Activated B cell treated with CpG ODN at 0.5 μM for 24 hours (primary cell): ENCODE results near the gene GPR15LG. TPM values are rescaled to one million over a fixed set of nuclear protein-coding genes. Genes with fewer than 3 reads are reported as not detected.

Source experiments
- ATAC-seq: fragments of 200-7000 bp; cut with Tn5 transposase; one replicate; pipeline ENCODE4 v1.10.0; 2021; ENCODE audit warnings: low read depth, mild to moderate bottlenecking, moderate library complexity
- CTCF ChIA-PET: fragments of 350-600 bp; sonication (Branson Sonifier 250); formaldehyde crosslinking; loops from one replicate; lab custom pipeline; 2021; ENCODE audit warnings: antibody characterized with exemption; lab: Charles Lee
- POLR2A ChIA-PET: fragments of 350-600 bp; sonication (Branson Sonifier 250); formaldehyde crosslinking; loops from one replicate; lab custom pipeline; 2021; ENCODE audit warnings: antibody characterized with exemption; lab: Charles Lee
- DNase-seq: peaks from one replicate; pipeline ENCODE4 v3.0.0; 2022
- H3K27ac Mint-ChIP-seq: one replicate; pipeline ENCODE4 v1.8.0; 2020; ENCODE audit warnings: mixed read lengths
- H3K27me3 Mint-ChIP-seq: one replicate; pipeline ENCODE4 v1.8.0; 2021; ENCODE audit warnings: mixed read lengths
- H3K36me3 Mint-ChIP-seq: one replicate; pipeline ENCODE4 v1.8.0; 2021; ENCODE audit warnings: low read depth, mixed read lengths
- H3K4me1 Mint-ChIP-seq: one replicate; pipeline ENCODE4 v1.8.0; 2021; ENCODE audit warnings: mixed read lengths
- H3K4me3 Mint-ChIP-seq: one replicate; pipeline ENCODE4 v1.8.0; 2020; ENCODE audit warnings: mild to moderate bottlenecking, mixed read lengths
- H3K9me3 Mint-ChIP-seq: one replicate; pipeline ENCODE4 v1.8.0; 2020; ENCODE audit warnings: mixed read lengths
- intact Hi-C: fragments of 100-400 bp; cut with micrococcal nuclease; formaldehyde crosslinking; loops from one replicate; pipeline ENCODE4 v1.15.1; 2024
- total RNA-seq: library from RNA; stranded (reverse); gene quantifications from 2 replicates; pipeline ENCODE4 v1.2.3, GENCODE V29; 2022
- TF ChIP-seq, protein P1 (sequence below): fragments of 200-600 bp; IDR thresholded peaks from one replicate; pipeline ENCODE4 v1.8.0; 2022; ENCODE audit warnings: antibody characterized with exemption, mild to moderate bottlenecking

GPR15LG gene
- total RNA-seq, 1 donor from 2014 or later = not detected

DNA sequence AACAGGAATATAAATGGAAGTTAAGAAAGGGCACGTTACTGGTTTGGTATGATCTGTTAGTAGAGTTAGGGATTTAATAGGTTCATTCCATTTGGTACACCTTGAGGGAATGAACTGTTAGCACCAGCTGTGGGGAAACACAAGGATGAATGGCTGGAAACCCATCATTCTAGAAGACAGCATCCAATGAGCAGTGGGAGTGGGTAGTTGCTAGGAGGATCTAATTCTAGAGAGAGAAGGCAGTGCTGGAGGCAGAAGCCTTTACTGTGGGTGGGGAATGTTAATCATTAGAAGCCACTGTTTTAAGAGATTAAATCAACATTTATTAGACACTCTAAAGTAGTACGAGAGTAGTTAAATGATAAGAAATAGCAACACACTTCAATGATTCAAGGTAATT, 15.5 kb upstream of the GPR15LG start:
- Mint-ChIP-seq H3K4me1 (peaks cover 18% of the 10 kb centered on the region), H3K27ac (no peak overlapping the region), H3K27me3 (peaks cover 2% of the 10 kb centered on the region), H3K9me3 (no peaks in the 10 kb centered on the region), H3K4me3 (no peak overlapping the region), H3K36me3 (peaks cover 26% of the 10 kb centered on the region)
- ATAC-seq = no peak
- no peak for DNase-seq
- TF ChIP-seq, protein P1, sequence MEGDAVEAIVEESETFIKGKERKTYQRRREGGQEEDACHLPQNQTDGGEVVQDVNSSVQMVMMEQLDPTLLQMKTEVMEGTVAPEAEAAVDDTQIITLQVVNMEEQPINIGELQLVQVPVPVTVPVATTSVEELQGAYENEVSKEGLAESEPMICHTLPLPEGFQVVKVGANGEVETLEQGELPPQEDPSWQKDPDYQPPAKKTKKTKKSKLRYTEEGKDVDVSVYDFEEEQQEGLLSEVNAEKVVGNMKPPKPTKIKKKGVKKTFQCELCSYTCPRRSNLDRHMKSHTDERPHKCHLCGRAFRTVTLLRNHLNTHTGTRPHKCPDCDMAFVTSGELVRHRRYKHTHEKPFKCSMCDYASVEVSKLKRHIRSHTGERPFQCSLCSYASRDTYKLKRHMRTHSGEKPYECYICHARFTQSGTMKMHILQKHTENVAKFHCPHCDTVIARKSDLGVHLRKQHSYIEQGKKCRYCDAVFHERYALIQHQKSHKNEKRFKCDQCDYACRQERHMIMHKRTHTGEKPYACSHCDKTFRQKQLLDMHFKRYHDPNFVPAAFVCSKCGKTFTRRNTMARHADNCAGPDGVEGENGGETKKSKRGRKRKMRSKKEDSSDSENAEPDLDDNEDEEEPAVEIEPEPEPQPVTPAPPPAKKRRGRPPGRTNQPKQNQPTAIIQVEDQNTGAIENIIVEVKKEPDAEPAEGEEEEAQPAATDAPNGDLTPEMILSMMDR = no peak
- CTCF ChIA-PET = interaction anchor here (2.2 kb wide), 1 partner anchor 10 kb away, joined by 15 read pairs; no protein-coding TSS in a partner anchor
- POLR2A ChIA-PET = no interaction called here
- intact Hi-C loops = no loop called here

DNA sequence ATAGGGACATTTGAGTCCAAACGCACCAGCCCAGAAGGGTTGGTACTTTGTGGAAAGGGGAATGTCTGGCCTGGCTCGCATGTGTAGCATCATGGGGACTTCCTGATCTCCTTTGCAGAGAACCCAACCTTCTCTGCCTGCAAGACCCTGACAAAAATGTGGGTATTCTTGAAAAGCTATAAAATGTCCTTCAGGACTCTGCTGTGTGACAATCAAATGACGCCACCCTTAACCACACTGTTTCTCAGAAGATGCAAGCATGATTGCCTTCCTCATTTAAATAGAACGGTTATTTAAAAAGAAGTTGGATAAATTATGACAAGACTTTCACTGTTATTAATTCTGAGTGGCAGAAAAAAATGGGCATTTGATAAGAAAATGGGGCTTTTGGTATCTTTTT, 15.1 kb upstream of the GPR15LG start:
- TF ChIP-seq, protein P1 = no peak
- intact Hi-C loops = no loop called here
- H3K4me1 Mint-ChIP-seq = peaks cover 18% of the 10 kb centered on the region
- DNase-seq (no peak), ATAC-seq (no peak)
- H3K27me3 Mint-ChIP-seq = peaks cover 2% of the 10 kb centered on the region
- no peak overlapping the region for H3K27ac Mint-ChIP-seq
- CTCF ChIA-PET = interaction anchor here (3.4 kb wide), 1 partner anchor 10 kb away, joined by 9 read pairs; no protein-coding TSS in a partner anchor
- H3K36me3 Mint-ChIP-seq = peaks cover 21% of the 10 kb centered on the region
- POLR2A ChIA-PET = interaction anchor here (0.9 kb wide), 1 partner anchor 9 kb away, joined by 3 read pairs; no protein-coding TSS in a partner anchor
- no peaks in the 10 kb centered on the region for H3K9me3 Mint-ChIP-seq
- H3K4me3 Mint-ChIP-seq = no peak overlapping the region

DNA sequence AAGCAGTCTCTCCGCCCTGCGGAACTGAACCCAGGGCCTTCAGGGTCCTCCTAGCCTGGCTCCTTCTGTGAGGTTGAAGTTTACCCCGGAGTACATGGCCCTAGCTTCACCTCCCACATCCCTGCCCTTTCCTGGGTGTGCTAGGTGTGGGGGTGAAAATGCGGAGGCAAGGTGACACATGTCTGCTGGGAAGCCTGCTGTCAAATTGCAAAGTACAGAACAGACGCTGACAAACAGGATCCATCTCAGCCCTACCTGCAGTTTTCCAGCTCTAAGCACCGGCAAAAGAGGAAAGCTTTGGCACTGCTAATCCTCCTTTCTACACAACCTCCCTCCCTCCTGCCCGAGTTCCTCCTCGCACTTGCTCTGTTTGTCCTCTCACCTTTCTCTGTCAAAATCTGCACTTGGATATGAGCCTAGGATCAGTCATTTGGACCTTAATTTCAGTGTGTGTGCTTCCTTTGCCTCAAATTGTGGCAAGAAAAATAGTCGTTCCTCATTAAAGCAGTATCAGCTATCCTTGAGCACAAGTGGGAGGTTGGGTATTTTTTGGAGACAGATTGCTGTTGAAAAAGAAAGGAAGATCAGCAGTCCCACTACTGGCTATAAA, 14.4 kb upstream of the GPR15LG start:
- ChIA-PET POLR2A (interaction anchor here (0.9 kb wide), 1 partner anchor 9 kb away, joined by 3 read pairs; no protein-coding TSS in a partner anchor), CTCF (interaction anchor here (3.4 kb wide), 1 partner anchor 11 kb away, joined by 9 read pairs; no protein-coding TSS in a partner anchor)
- ATAC-seq = no peak
- TF ChIP-seq, protein P1 = no peak
- H3K4me3 Mint-ChIP-seq = no peak overlapping the region
- no peak overlapping the region for H3K27ac Mint-ChIP-seq
- H3K9me3 Mint-ChIP-seq = no peaks in the 10 kb centered on the region
- H3K4me1 Mint-ChIP-seq = peaks cover 18% of the 10 kb centered on the region
- DNase-seq = no peak
- peaks cover 2% of the 10 kb centered on the region for H3K27me3 Mint-ChIP-seq
- intact Hi-C loops = no loop called here
- peaks cover 17% of the 10 kb centered on the region for H3K36me3 Mint-ChIP-seq

DNA sequence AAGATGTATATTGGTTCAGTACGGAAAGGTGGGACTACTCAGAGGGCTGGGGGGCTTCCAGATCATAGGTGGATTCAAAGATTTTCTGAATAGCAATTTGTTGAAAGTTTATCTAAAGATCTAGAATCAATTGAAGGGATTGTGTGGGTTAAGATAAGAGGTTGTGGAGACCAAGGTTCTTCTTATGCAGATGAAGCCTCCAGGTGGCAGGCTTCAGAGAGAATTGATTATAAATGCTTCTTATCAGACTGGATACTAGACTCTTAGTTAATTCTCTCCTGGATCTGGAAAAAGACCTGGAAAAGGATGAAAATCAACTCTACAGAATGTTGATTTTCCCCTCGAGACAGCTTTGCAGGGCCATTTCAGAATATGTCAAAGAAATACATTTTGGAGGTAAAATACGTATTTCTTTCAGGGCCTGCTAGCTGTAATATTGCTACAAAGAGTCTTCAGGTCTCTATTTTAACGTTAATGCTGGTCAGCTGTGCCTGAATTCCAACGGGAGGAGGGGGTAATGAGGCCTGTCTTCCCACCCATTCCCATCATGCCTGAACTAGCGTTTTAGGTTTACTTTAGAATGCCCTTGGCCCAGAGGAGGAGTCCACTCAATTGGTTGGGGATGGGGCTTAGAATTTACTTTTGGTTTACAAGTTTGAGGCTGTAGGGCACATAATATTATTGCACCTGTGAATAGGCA, 12.8 kb upstream of the GPR15LG start:
- POLR2A ChIA-PET = no interaction called here
- CTCF ChIA-PET = interaction anchor here (1.4 to 3.4 kb wide), 2 partner anchors 13 to 45 kb away, joined by 3 to 9 read pairs; no protein-coding TSS in a partner anchor
- Mint-ChIP-seq H3K36me3 (peaks cover under 1% of the 10 kb centered on the region), H3K4me3 (no peak overlapping the region), H3K27me3 (peaks cover 6% of the 10 kb centered on the region), H3K27ac (no peak overlapping the region), H3K9me3 (no peaks in the 10 kb centered on the region), H3K4me1 (peaks cover 31% of the 10 kb centered on the region)
- DNase-seq (no peak), ATAC-seq (no peak)
- intact Hi-C loops = no loop called here
- TF ChIP-seq, protein P1 = no peak

DNA sequence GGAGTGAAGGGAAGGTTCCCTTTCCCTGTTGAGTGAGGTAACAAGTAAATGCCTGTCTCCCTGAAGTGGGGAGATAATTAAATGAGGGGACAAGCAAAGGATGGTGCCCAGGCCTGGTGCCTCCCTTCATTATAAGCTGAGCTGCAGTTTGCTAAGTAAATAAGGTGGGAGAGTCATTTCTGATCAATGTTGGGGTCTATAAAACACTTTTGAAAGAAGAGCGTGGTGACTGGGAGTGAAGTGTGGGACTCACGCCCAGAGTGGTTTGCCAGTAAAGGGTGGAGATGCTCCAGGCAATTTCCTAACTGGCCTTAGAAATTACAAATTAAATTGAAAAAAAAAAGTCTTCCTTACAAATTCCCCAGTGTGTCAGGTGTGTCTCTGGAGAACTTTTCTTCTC, 9.6 kb upstream of the GPR15LG start:
- no peak for DNase-seq
- ChIA-PET POLR2A (no interaction called here), CTCF (interaction anchor here (1.2 to 2.3 kb wide), 2 partner anchors 16 to 41 kb away, joined by 6 to 10 read pairs; no protein-coding TSS in a partner anchor)
- H3K9me3 Mint-ChIP-seq = peaks cover 3% of the 10 kb centered on the region
- H3K27ac Mint-ChIP-seq = no peak overlapping the region
- H3K4me1 Mint-ChIP-seq = peaks cover 26% of the 10 kb centered on the region
- peaks cover 5% of the 10 kb centered on the region for H3K36me3 Mint-ChIP-seq
- no peak overlapping the region for H3K4me3 Mint-ChIP-seq
- H3K27me3 Mint-ChIP-seq = peaks cover 6% of the 10 kb centered on the region
- intact Hi-C loops = no loop called here
- TF ChIP-seq, protein P1 = no peak
- no peak for ATAC-seq
